PC-3 (cell line): ENCODE data around the gene SUCO. TPM values are rescaled to one million over a fixed set of nuclear protein-coding genes. Genes with fewer than 3 reads are reported as not detected.

Experiments used
- ATAC-seq: fragments of 200-7000 bp; cut with Tn5 transposase; 2 replicates; pipeline ENCODE4 v1.9.1; 2020; ENCODE audit warnings: mild to moderate bottlenecking, moderate library complexity
- BruUV-seq: library from RNA; stranded (reverse); fragments of 400-500 nt; replicated peaks from 2 replicates; lab custom pipeline; 2021; lab: Mats Ljungman, UMichigan
- CTCF ChIA-PET: fragments of 300-600 bp; sonication (Branson Sonifier 250); formaldehyde crosslinking; loops from one replicate; lab custom pipeline; 2022; ENCODE audit warnings: antibody characterized with exemption; lab: Charles Lee
- POLR2A ChIA-PET: fragments of 300-600 bp; sonication (Branson Sonifier 250); formaldehyde crosslinking; loops from one replicate; lab custom pipeline; 2022; ENCODE audit warnings: antibody characterized with exemption; ENCODE audit not compliant: unreplicated experiment; lab: Charles Lee
- DNase-seq: peaks from one replicate; pipeline ENCODE4 v3.0.0-alpha.2; 2015
- H2AFZ ChIP-seq: fragments of 300-600 bp; sonication (generic); 2 replicates; pipeline ENCODE4 v1.6.0; 2016; ENCODE audit warnings: antibody characterized with exemption, low read length
- H3F3A ChIP-seq: fragments of 300-600 bp; sonication (generic); one replicate; pipeline ENCODE4 v1.6.0; 2017; ENCODE audit warnings: antibody characterized with exemption, low read length, control low read depth, mild to moderate bottlenecking; ENCODE audit not compliant: unreplicated experiment
- H3K27ac ChIP-seq: fragments of 300-600 bp; sonication (generic); 2 replicates; pipeline ENCODE4 v1.5.1; 2016; ENCODE audit warnings: mild to moderate bottlenecking, low read length
- H3K27me3 ChIP-seq: fragments of 300-600 bp; sonication (generic); 2 replicates; pipeline ENCODE4 v1.6.1; 2016; ENCODE audit warnings: low read length, mixed read lengths
- H3K36me3 ChIP-seq: fragments of 300-600 bp; sonication (generic); 2 replicates; pipeline ENCODE4 v1.6.1; 2016; ENCODE audit warnings: low read depth, mixed run types, low read length, mixed read lengths
- H3K4me1 ChIP-seq: fragments of 300-600 bp; sonication (generic); 2 replicates; pipeline ENCODE4 v1.5.1; 2016; ENCODE audit warnings: low read length; ENCODE audit not compliant: insufficient read depth
- H3K4me2 ChIP-seq: fragments of 300-600 bp; sonication (generic); 2 replicates; pipeline ENCODE4 v1.6.0; 2016; ENCODE audit warnings: low read length
- H3K4me3 ChIP-seq: fragments of 300-600 bp; sonication (generic); 2 replicates; pipeline ENCODE4 v1.5.1; 2016; ENCODE audit warnings: mild to moderate bottlenecking, low read length, mixed read lengths
- H3K79me2 ChIP-seq: fragments of 300-600 bp; sonication (generic); 2 replicates; pipeline ENCODE4 v1.6.1; 2017; ENCODE audit warnings: low read length, mixed read lengths
- H3K9ac ChIP-seq: fragments of 300-600 bp; sonication (generic); 2 replicates; pipeline ENCODE4 v1.6.0; 2016; ENCODE audit warnings: mild to moderate bottlenecking, low read length
- H3K9me2 ChIP-seq: fragments of 300-600 bp; sonication (generic); replicated peaks from 2 replicates; pipeline ENCODE4 v1.6.1; 2016; ENCODE audit warnings: mixed run types, low read length, mixed read lengths
- H3K9me3 ChIP-seq: fragments of 300-600 bp; sonication (generic); 2 replicates; pipeline ENCODE4 v1.6.1; 2016; ENCODE audit warnings: low read length, mixed read lengths
- H4K20me1 ChIP-seq: fragments of 300-600 bp; sonication (generic); 2 replicates; pipeline ENCODE4 v1.6.1; 2016; ENCODE audit warnings: low read length, mixed read lengths
- CTCF ChIP-seq: fragments of 300-600 bp; sonication (generic); conservative IDR thresholded peaks from 2 replicates; pipeline ENCODE4 v1.5.1; 2017; ENCODE audit warnings: antibody characterized with exemption, low read depth, mild to moderate bottlenecking, low read length
- EZH2 ChIP-seq: fragments of 300-600 bp; sonication (generic); IDR thresholded peaks from one replicate; pipeline ENCODE4 v1.6.1; 2017; ENCODE audit warnings: antibody characterized with exemption, mild to moderate bottlenecking, low read length; ENCODE audit not compliant: unreplicated experiment
- EZH2phosphoT487 ChIP-seq: fragments of 300-600 bp; sonication (generic); IDR thresholded peaks from 2 replicates; pipeline ENCODE4 v1.6.1; 2018; ENCODE audit warnings: mild to moderate bottlenecking, antibody characterized with exemption, low read length, borderline replicate concordance
- intact Hi-C: fragments of 100-400 bp; cut with micrococcal nuclease; formaldehyde crosslinking; loops from 2 replicates; pipeline ENCODE4 v1.9.0; 2023
- total RNA-seq: library from RNA; depleted of rRNA; stranded (reverse); fragments of >200 nt; gene quantifications from 2 replicates; pipeline ENCODE4 v1.2.3, GENCODE V29; 2014

Gene SUCO
- total RNA-seq, 1 experiment from 2014 or later = 72.0 TPM

GRCh38 chr1:172484252-172484651 is 48.7 kb upstream of the SUCO start:
- no peaks in the 10 kb centered on the region for H3K36me3 ChIP-seq
- no peaks in the 10 kb centered on the region for H3K79me2 ChIP-seq
- no peaks in the 10 kb centered on the region for H3K27me3 ChIP-seq
- no peaks in the 10 kb centered on the region for H3K9me2 ChIP-seq
- H3K9me3 ChIP-seq = no peaks in the 10 kb centered on the region
- no peaks in the 10 kb centered on the region for H4K20me1 ChIP-seq
- peaks cover 32% of the 10 kb centered on the region for H3K4me1 ChIP-seq
- H3K27ac ChIP-seq = no peak overlapping the region
- no peak for TF ChIP-seq CTCF
- no peak for TF ChIP-seq EZH2phosphoT487
- TF ChIP-seq EZH2 = no peak
- ATAC-seq (peak; percentile 45), DNase-seq (peak; percentile 98)
- BruUV-seq = no TSS peak
- POLR2A ChIA-PET = no interaction called here
- intact Hi-C loops = no loop called here
- H3K9ac ChIP-seq = no peak overlapping the region
- H2AFZ ChIP-seq = no peak overlapping the region
- H3K4me2 ChIP-seq = peak overlapping the region; percentile 6
- H3F3A ChIP-seq = peaks cover 8% of the 10 kb centered on the region
- H3K4me3 ChIP-seq = no peak overlapping the region
- CTCF ChIA-PET = no interaction called here

GRCh38 chr1:172485626-172486025 is 47.3 kb upstream of the SUCO start:
- Histone ChIP-seq H3F3A (peaks cover 8% of the 10 kb centered on the region), H3K36me3 (no peaks in the 10 kb centered on the region), H3K9me3 (no peaks in the 10 kb centered on the region), H3K9ac (no peak overlapping the region), H3K27me3 (no peaks in the 10 kb centered on the region), H3K9me2 (no peaks in the 10 kb centered on the region), H2AFZ (no peak overlapping the region), H3K4me1 (peaks cover 43% of the 10 kb centered on the region), H3K27ac (no peak overlapping the region), H3K79me2 (no peaks in the 10 kb centered on the region), H3K4me2 (no peak overlapping the region), H3K4me3 (no peak overlapping the region), H4K20me1 (no peaks in the 10 kb centered on the region)
- no peak for ATAC-seq
- TF ChIP-seq EZH2 (no peak), CTCF (no peak), EZH2phosphoT487 (no peak)
- BruUV-seq = no TSS peak
- DNase-seq = no peak
- CTCF ChIA-PET = no interaction called here
- POLR2A ChIA-PET = no interaction called here
- intact Hi-C loops = no loop called here

GRCh38 chr1:172486805-172487454 is 46.0 kb upstream of the SUCO start:
- H4K20me1 ChIP-seq = no peaks in the 10 kb centered on the region
- H3K9me2 ChIP-seq = 0 out of 2 replicates have a peak, but pooled peaks cover 8% of the 10 kb centered on the region
- no peaks in the 10 kb centered on the region for H3K36me3 ChIP-seq
- H3K27me3 ChIP-seq = no peaks in the 10 kb centered on the region
- ChIA-PET POLR2A (no interaction called here), CTCF (no interaction called here)
- no peaks in the 10 kb centered on the region for H3K9me3 ChIP-seq
- BruUV-seq = no TSS peak
- H3K4me1 ChIP-seq = peaks cover 39% of the 10 kb centered on the region
- H3K4me2 ChIP-seq = no peak overlapping the region
- DNase-seq = no peak
- TF ChIP-seq EZH2phosphoT487 = no peak
- TF ChIP-seq CTCF = no peak
- TF ChIP-seq EZH2 = no peak
- no peak for ATAC-seq
- no peak overlapping the region for H3K4me3 ChIP-seq
- intact Hi-C loops = no loop called here
- H2AFZ ChIP-seq = no peak overlapping the region
- H3F3A ChIP-seq = peaks cover 8% of the 10 kb centered on the region
- H3K9ac ChIP-seq = no peak overlapping the region
- H3K79me2 ChIP-seq = no peaks in the 10 kb centered on the region
- H3K27ac ChIP-seq = no peak overlapping the region
